DMS79 (cell line): ENCODE measurements around the gene NCOA6.

Experiments used
- DNase-seq: peaks from one replicate; lab custom pipeline; 2025; lab: John Stamatoyannopoulos, UW

Gene NCOA6

GRCh38 chr20:34825530-34826362 lies at the start of gene NCOA6:
Gene NCOA6, minus strand, starts transcription at chr20:34825651. Its CDS starts 43,296 bp downstream, at chr20:34782355.
- DNase-seq = peak; percentile 30

- DNase-seq = peak; percentile 16
These were observed 48.7 kb upstream of the NCOA6 start for GRCh38 chr20:34874094-34874654.

GRCh38 chr20:34873583-34874093 lies 48.2 kb upstream of the NCOA6 start:
- DNase-seq = no peak

GRCh38 chr20:34872622-34873224 lies 47.3 kb upstream of the NCOA6 start, which contains the start of gene GGT7:
Gene GGT7, minus strand, starts transcription at chr20:34872856. Its CDS starts 41 bp downstream, at chr20:34872815.
- DNase-seq = peak; percentile 51

- DNase-seq = no peak
These were observed 46.6 kb upstream of the NCOA6 start for GRCh38 chr20:34871966-34872621.

- DNase-seq = no peak
These were observed 46.0 kb upstream of the NCOA6 start for GRCh38 chr20:34871320-34871926.

GRCh38 chr20:34864216-34864615 lies 38.8 kb upstream of the NCOA6 start:
- DNase-seq = no peak

GRCh38 chr20:34863421-34863965 lies 38.0 kb upstream of the NCOA6 start:
- DNase-seq = no peak

GRCh38 chr20:34862724-34863123 lies 37.3 kb upstream of the NCOA6 start:
- no peak for DNase-seq

- DNase-seq = no peak
These were observed 36.1 kb upstream of the NCOA6 start for GRCh38 chr20:34861386-34862084.

- DNase-seq = no peak
These were observed 34.5 kb upstream of the NCOA6 start for GRCh38 chr20:34859826-34860545.

GRCh38 chr20:34859367-34859766 lies 33.9 kb upstream of the NCOA6 start:
- DNase-seq = no peak

- DNase-seq = no peak
These were observed 26.8 kb upstream of the NCOA6 start for GRCh38 chr20:34852298-34852697.

- DNase-seq = no peak
These were observed 25.5 kb upstream of the NCOA6 start for GRCh38 chr20:34850969-34851368.

GRCh38 chr20:34849778-34850177 lies 24.3 kb upstream of the NCOA6 start:
- no peak for DNase-seq

GRCh38 chr20:34848597-34848996 lies 23.1 kb upstream of the NCOA6 start:
- no peak for DNase-seq

- DNase-seq = no peak
These were observed 18.0 kb upstream of the NCOA6 start for GRCh38 chr20:34843421-34843820.

GRCh38 chr20:34842143-34842542 lies 16.7 kb upstream of the NCOA6 start:
- no peak for DNase-seq

- DNase-seq = peak; percentile 23
These were observed 9.0 kb upstream of the NCOA6 start for GRCh38 chr20:34834459-34834893.

- no peak for DNase-seq
These were observed 6.5 kb upstream of the NCOA6 start for GRCh38 chr20:34831936-34832335.
